K562 (cell line): ENCODE measurements around the gene TUBA8. TPM values are rescaled to one million over a fixed set of nuclear protein-coding genes. Genes with fewer than 3 reads are reported as not detected.

Experiments
- ATAC-seq: fragments of 200-7000 bp; cut with Tn5 transposase; 3 replicates; pipeline ENCODE4 v1.9.1; 2020; ENCODE audit warnings: moderate library complexity
- BruUV-seq: library from RNA; stranded (reverse); fragments of 400-500 nt; replicated peaks from 2 replicates; lab custom pipeline; 2021; lab: Mats Ljungman, UMichigan
- CTCF ChIA-PET: fragments of 300-600 bp; formaldehyde crosslinking; extraction: SDS; loops from one replicate; lab custom pipeline; 2021; ENCODE audit warnings: low intra/inter-chr PET ratio; lab: Yijun Ruan, JAX
- POLR2A ChIA-PET: fragments of 300-600, 350-650 bp; sonication (Branson Sonifier 250); formaldehyde crosslinking; extraction: SDS; loops from one replicate; lab custom pipeline; 2021; ENCODE audit warnings: antibody characterized with exemption, inconsistent platforms; lab: Yijun Ruan, JAX
- DNase-seq, 4 experiments: peaks; one replicate each; pipeline versions ENCODE4 v3.0.0 to v3.0.0-alpha.2; 2011 to 2018; ENCODE audit warnings: low spot score in 3 of 4, mixed read lengths in 3 of 4; ENCODE audit errors: extremely low read depth in 1 of 4
- FAIRE-seq: peaks from 2 replicates; lab custom pipeline; 2011; peaks lifted over from hg19 to GRCh38; lab: Jason Lieb, UNC
- H2AFZ ChIP-seq: 2 replicates; pipeline ENCODE4 v1.6.0; 2011; ENCODE audit warnings: low read depth, low read length, control low read depth, inconsistent platforms
- H3K27ac ChIP-seq: fragments of 200-600 bp; 3 replicates; pipeline ENCODE4 v1.8.0; 2011; ENCODE audit warnings: low read depth, mild to moderate bottlenecking, control low read depth, inconsistent platforms, low read length, moderate library complexity, mixed read lengths; ENCODE audit errors: extremely low read depth
- H3K27me3 ChIP-seq, 2 experiments: fragments of 300-600 bp in 1 of 2; 2 replicates in 1 of 2; 3 replicates in 1 of 2; pipeline versions ENCODE4 v1.6.0 to v1.8.0; 2011; ENCODE audit warnings: inconsistent platforms in 2 of 2, low read length in 2 of 2, mild to moderate bottlenecking in 1 of 2, mixed read lengths in 1 of 2, moderate library complexity in 1 of 2; ENCODE audit not compliant: control insufficient read depth in 2 of 2, insufficient read depth in 2 of 2
- H3K36me3 ChIP-seq: fragments of 300-600 bp; 3 replicates; pipeline ENCODE4 v1.8.0; 2011; ENCODE audit warnings: mild to moderate bottlenecking, low read length, inconsistent platforms; ENCODE audit not compliant: control insufficient read depth, insufficient read depth
- H3K4me1 ChIP-seq, 2 experiments: fragments of 200-600 bp in 1 of 2; replicated peaks in 1 of 2; 2 replicates in 1 of 2; 3 replicates in 1 of 2; pipeline versions ENCODE4 v1.5.1 to v1.8.0; 2011; ENCODE audit warnings: inconsistent platforms in 2 of 2, low read length in 2 of 2, mild to moderate bottlenecking in 1 of 2, mixed read lengths in 1 of 2, moderate library complexity in 1 of 2; ENCODE audit not compliant: control insufficient read depth in 2 of 2, insufficient read depth in 2 of 2
- H3K4me2 ChIP-seq: 2 replicates; pipeline ENCODE4 v1.6.1; 2011; ENCODE audit warnings: low read length, control low read depth, inconsistent platforms, mixed read lengths; ENCODE audit not compliant: insufficient read depth
- H3K4me3 ChIP-seq: fragments of 200-600 bp; sonication (generic), shearing (Covaris generic); 2 replicates; pipeline ENCODE4 v1.5.1; 2016; ENCODE audit warnings: control low read depth, inconsistent platforms
- H3K79me2 ChIP-seq: fragments of 200-600 bp; 3 replicates; pipeline ENCODE4 v1.8.0; 2011; ENCODE audit warnings: low read length, inconsistent platforms; ENCODE audit not compliant: control insufficient read depth, insufficient read depth
- H3K9ac ChIP-seq, 2 experiments: 2 replicates each; pipeline versions ENCODE4 v1.6.0 to v1.6.1; 2011; ENCODE audit warnings: low read depth in 2 of 2, low read length in 2 of 2, control low read depth in 1 of 2, inconsistent platforms in 1 of 2, mild to moderate bottlenecking in 1 of 2, mixed read lengths in 1 of 2; ENCODE audit not compliant: insufficient read depth in 1 of 2
- H3K9me1 ChIP-seq: one replicate; pipeline ENCODE4 v1.6.0; 2011; ENCODE audit warnings: inconsistent platforms, mild to moderate bottlenecking, low read length, moderate library complexity; ENCODE audit not compliant: control insufficient read depth, insufficient read depth
- H3K9me3 ChIP-seq: replicated peaks from 2 replicates; pipeline ENCODE4 v1.5.1; 2011; ENCODE audit warnings: low read depth, low read length, inconsistent platforms; ENCODE audit not compliant: control insufficient read depth, insufficient read depth
- H4K20me1 ChIP-seq: replicated peaks from 2 replicates; pipeline ENCODE4 v1.6.1; 2011; ENCODE audit warnings: low read length, inconsistent platforms, mixed read lengths; ENCODE audit not compliant: control insufficient read depth, insufficient read depth
- ATF1 ChIP-seq, 2 experiments: fragments of 450-650 bp in 1 of 2; IDR thresholded peaks; 2 replicates each; pipeline ENCODE4 v1.6.1; 2016; ENCODE audit warnings: missing compliant biosample characterization in 1 of 2, missing genetic modification characterization in 1 of 2
- ATF3 ChIP-seq, 2 experiments: fragments of 450-650 bp in 1 of 2; sonication (generic) in 1 of 2; formaldehyde crosslinking in 1 of 2; IDR thresholded peaks in 1 of 2; conservative IDR thresholded peaks in 1 of 2; 2 replicates each; pipeline versions ENCODE4 v1.6.1 to v1.8.1; 2016 to 2023; ENCODE audit warnings: mild to moderate bottlenecking in 2 of 2, moderate library complexity in 2 of 2, inconsistent platforms in 1 of 2, missing genetic modification reagents in 1 of 2
- C11orf30 ChIP-seq: fragments of 450-650 bp; IDR thresholded peaks from 2 replicates; pipeline ENCODE4 v1.6.1; 2016; ENCODE audit warnings: low read depth, mild to moderate bottlenecking
- E4F1 ChIP-seq: fragments of 250-450 bp; sonication (Bioruptor Pico); IDR thresholded peaks from 2 replicates; pipeline ENCODE4 v1.5.0; 2021; ENCODE audit warnings: mild to moderate bottlenecking, borderline replicate concordance
- JUND ChIP-seq, 2 experiments: IDR thresholded peaks; 2 replicates in 1 of 2; 3 replicates in 1 of 2; pipeline ENCODE4 v1.6.1; 2011; ENCODE audit warnings: borderline replicate concordance in 2 of 2, low read depth in 2 of 2, low read length in 2 of 2, improper control_type of control experiment in 1 of 2, missing biosample characterization in 1 of 2, missing genetic modification characterization in 1 of 2, missing genetic modification reagents in 1 of 2
- NR1H2 ChIP-seq: sonication (generic); formaldehyde crosslinking; IDR thresholded peaks from 2 replicates; pipeline ENCODE4 v1.4.0; 2020; ENCODE audit warnings: mild to moderate bottlenecking, missing genetic modification reagents
- PHF21A ChIP-seq: fragments of 450-650 bp; IDR thresholded peaks from 2 replicates; pipeline ENCODE4 v1.6.1; 2017; ENCODE audit warnings: low read depth, borderline replicate concordance
- POLR2G ChIP-seq: fragments of 200-400 bp; formaldehyde crosslinking; IDR thresholded peaks from 2 replicates; pipeline ENCODE4 v1.6.1; 2017; ENCODE audit warnings: low read depth, mild to moderate bottlenecking, antibody characterized with exemption, low read length, moderate library complexity
- TCF3 ChIP-seq: sonication (generic); formaldehyde crosslinking; IDR thresholded peaks from 2 replicates; pipeline ENCODE4 v1.4.0; 2020; ENCODE audit warnings: mild to moderate bottlenecking, missing genetic modification reagents
- ZBTB7A ChIP-seq: IDR thresholded peaks from 2 replicates; pipeline ENCODE4 v1.6.1; 2011; ENCODE audit warnings: low read depth, mild to moderate bottlenecking, low read length, moderate library complexity, borderline replicate concordance; ENCODE audit not compliant: control insufficient read depth
- ZEB2 ChIP-seq: fragments of 450-650 bp; IDR thresholded peaks from 2 replicates; pipeline ENCODE4 v1.6.1; 2016
- ZKSCAN3 ChIP-seq: fragments of 250-450 bp; sonication (Bioruptor Pico); IDR thresholded peaks from 2 replicates; pipeline ENCODE4 v1.4.0; 2020
- ZNF24 ChIP-seq: fragments of 450-650 bp; IDR thresholded peaks from 2 replicates; pipeline ENCODE4 v1.6.1; 2016
- ZNF79 ChIP-seq: fragments of 250-450 bp; sonication (Bioruptor Pico); IDR thresholded peaks from 2 replicates; pipeline ENCODE4 v1.4.0; 2020; ENCODE audit warnings: low read depth, mild to moderate bottlenecking, moderate library complexity
- ZNF830 ChIP-seq: fragments of 250-450 bp; sonication (Bioruptor Pico); IDR thresholded peaks from 2 replicates; pipeline ENCODE4 v1.5.0; 2021; ENCODE audit warnings: mild to moderate bottlenecking
- WGBS: fragments of 100-300 bp; shearing (Covaris generic); methylation state at CpG from one replicate; pipeline ENCODE4 v1.1.6; 2016; ENCODE audit warnings: low coverage, mixed read lengths; ENCODE audit not compliant: insufficient coverage; ENCODE audit errors: missing lambda C conversion rate; 5-methylcytosine and 5-hydroxymethylcytosine counted together
- in situ Hi-C: fragments of 300-500 bp; cut with MboI; formaldehyde crosslinking; loops from 4 replicates; pipeline ENCODE4 v1.15.0; 2018; ENCODE audit warnings: inconsistent platforms, mixed read lengths
- intact Hi-C: fragments of 100-400 bp; cut with micrococcal nuclease; formaldehyde crosslinking; loops from 2 replicates; pipeline ENCODE4 v1.14.2; 2022
- polyA plus RNA-seq, 8 experiments: library from polyadenylated mRNA; depleted of rRNA in 4 of 8; stranded (reverse) in 5 of 8; unstranded in 3 of 8; fragments of >200 nt; fragmentation: Nextera tagmentation in 2 of 8; fragmentation: Illumina TruSeq in 1 of 8; extraction: Ambion mirVana in 2 of 8; extraction: Trizol in 1 of 8; gene quantifications; 2 replicates each; pipeline versions ENCODE4 v1.2.1 to v1.2.3, GENCODE V29; 2011 to 2014; ENCODE audit warnings: inconsistent platforms in 1 of 8, missing spikeins in 1 of 8
- total RNA-seq, 7 experiments: library from RNA; depleted of rRNA in 6 of 7; stranded (reverse); fragments of >200 nt in 6 of 7; fragmentation: Illumina TruSeq in 2 of 7; extraction: Trizol in 2 of 7; gene quantifications; 2 replicates each; pipeline versions ENCODE4 v1.2.1 to v1.2.3, GENCODE V29; 2011 to 2021; ENCODE audit warnings: low replicate concordance in 1 of 7
- TF ChIP-seq, protein P1 (sequence below): fragments of 250-450 bp; sonication (Bioruptor Pico); IDR thresholded peaks from 2 replicates; pipeline ENCODE4 v1.5.0; 2021

Gene TUBA8
- total and polyA plus RNA-seq, 9 of the 15 experiments (the other 6 are each of a cell fraction or from before 2014, with no cell fraction given): 0.07 to 1.1 (median 0.65) TPM

DNA sequence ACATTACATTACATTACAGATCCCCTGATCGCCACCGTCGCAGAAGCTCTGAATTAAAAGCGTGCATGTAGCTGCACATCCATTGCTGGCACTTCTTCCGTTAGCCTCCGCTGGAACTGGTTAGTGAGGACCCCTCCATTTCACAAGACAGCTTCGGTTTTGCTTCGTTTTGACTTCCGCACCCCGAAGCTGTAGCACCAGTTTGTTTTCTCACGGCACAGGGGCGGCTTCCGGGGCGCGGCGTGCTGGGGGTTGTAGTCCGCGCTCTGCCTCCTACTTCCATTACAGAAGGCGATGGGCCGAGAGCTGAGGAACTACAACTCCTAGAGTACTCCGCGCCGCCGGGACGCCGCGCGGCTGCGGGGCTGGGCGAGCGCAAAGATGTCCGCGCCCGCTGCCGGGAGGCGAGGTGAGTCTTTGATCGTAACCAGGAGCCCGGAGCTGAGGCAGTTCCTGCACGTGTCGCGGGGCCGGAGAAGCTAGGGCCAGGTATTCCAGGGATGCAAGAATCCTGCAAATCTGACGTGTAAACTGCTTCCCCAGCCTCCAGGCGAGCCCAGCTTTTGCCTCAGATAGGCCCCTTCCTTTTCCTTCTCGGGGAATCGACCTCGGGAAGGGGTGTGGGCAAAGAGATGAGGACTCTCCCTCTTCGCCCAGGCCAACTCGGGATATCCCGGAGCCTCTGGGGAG, 32.8 kb upstream of the TUBA8 start, which contains the start of gene PEX26:
Gene PEX26, plus strand, starts transcription at position 352 of the 690 bp plus-strand sequence. CDS start 387 bp downstream, outside the sequence.
- no peaks in the 10 kb centered on the region for H3K9me1 ChIP-seq
- no TSS peak for BruUV-seq
- H3K36me3 ChIP-seq: peaks cover 34% of the 10 kb centered on the region
- POLR2A ChIA-PET: interaction anchor here (0.6 to 2.4 kb wide), 15 partner anchors 11 to 660 kb away, joined by 3 to 7 read pairs (median 4); partner anchors contain the start of gene MICAL3
- H3K79me2 ChIP-seq: peaks cover 38% of the 10 kb centered on the region
- peak within 1 kb of the TSS; percentile 93 for H2AFZ ChIP-seq
- no peaks in the 10 kb centered on the region for H3K27me3 ChIP-seq
- FAIRE-seq (peak; percentile 88), DNase-seq (peak; percentile 94 to 98 (median 95)), ATAC-seq (peak; percentile 99)
- under 1% methylated on average over 49 of the region's 50 CpGs for WGBS
- no peaks in the 10 kb centered on the region; the same call in 1 of the 2 replicates for H4K20me1 ChIP-seq
- in situ Hi-C loops: loop anchor here (10.0 kb wide), 1 partner anchor 523 kb away; no protein-coding TSS in a partner anchor
- H3K4me1 ChIP-seq: peaks cover 5 to 9% of the 10 kb centered on the region in 2 experiments; a peak in 4 of 5 replicates
- no peaks in the 10 kb centered on the region for H3K9me3 ChIP-seq
- peak within 1 kb of the TSS; percentile 84 for H3K4me3 ChIP-seq
- peak within 1 kb of the TSS; percentile 70 for H3K27ac ChIP-seq
- intact Hi-C loops: loop anchor here (2.0 to 5.0 kb wide), 5 partner anchors 50 to 291 kb away; no protein-coding TSS in a partner anchor
- H3K9ac ChIP-seq: peak within 1 kb of the TSS; percentile 88 to 93
- peak within 1 kb of the TSS; percentile 97 for H3K4me2 ChIP-seq
- CTCF ChIA-PET: interaction anchor here (2.4 to 4.6 kb wide), 3 partner anchors 77 to 247 kb away, joined by 9 to 82 read pairs (median 19); no protein-coding TSS in a partner anchor
- TF ChIP-seq ZBTB7A (peak; percentile 37; the same call in 1 of the 2 replicates), ATF1 (CRISPR knock-in tag; IDR thresholded peaks at IDR 0.05) (no peak), ATF1 (tag; IDR thresholded peaks at IDR 0.05) (peak; percentile 87), ZNF830 (CRISPR knock-in tag) (no peak), ZKSCAN3 (CRISPR knock-in tag) (no peak), JUND (IDR thresholded peaks at IDR 0.05; ENCODE audit: borderline replicate concordance, low read depth, low read length) (no peak), JUND (tag; IDR thresholded peaks at IDR 0.05; ENCODE audit: borderline replicate concordance, low read depth, low read length) (peak; percentile 19; the same call in 2 of the 3 replicates), ZNF79 (CRISPR knock-in tag) (no peak), ZNF24 (no peak), C11orf30 (peak; percentile 88; the same call in 1 of the 2 replicates), ATF3 (IDR thresholded peaks at IDR 0.05) (no peak), ATF3 (CRISPR knock-in tag; conservative IDR thresholded peaks at IDR 0.05) (no peak), E4F1 (CRISPR knock-in tag) (peak; percentile 91), TCF3 (CRISPR knock-in tag) (0 out of 2 replicates have a peak, but pooled peaks have one; percentile 4), NR1H2 (CRISPR knock-in tag) (peak; percentile 40; the same call in 1 of the 2 replicates), POLR2G (peak; percentile 97), ZEB2 (no peak), PHF21A (0 out of 2 replicates have a peak, but pooled peaks have one; percentile 34)
- TF ChIP-seq, protein P1, sequence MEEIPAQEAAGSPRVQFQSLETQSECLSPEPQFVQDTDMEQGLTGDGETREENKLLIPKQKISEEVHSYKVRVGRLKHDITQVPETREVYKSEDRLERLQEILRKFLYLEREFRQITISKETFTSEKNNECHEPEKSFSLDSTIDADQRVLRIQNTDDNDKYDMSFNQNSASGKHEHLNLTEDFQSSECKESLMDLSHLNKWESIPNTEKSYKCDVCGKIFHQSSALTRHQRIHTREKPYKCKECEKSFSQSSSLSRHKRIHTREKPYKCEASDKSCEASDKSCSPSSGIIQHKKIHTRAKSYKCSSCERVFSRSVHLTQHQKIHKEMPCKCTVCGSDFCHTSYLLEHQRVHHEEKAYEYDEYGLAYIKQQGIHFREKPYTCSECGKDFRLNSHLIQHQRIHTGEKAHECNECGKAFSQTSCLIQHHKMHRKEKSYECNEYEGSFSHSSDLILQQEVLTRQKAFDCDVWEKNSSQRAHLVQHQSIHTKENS (CRISPR knock-in tag): no peak
